Spleen (tissue), 11 donors: ENCODE results near the gene CACNG5. TPM values are rescaled to one million over a fixed set of nuclear protein-coding genes. Genes with fewer than 3 reads are reported as not detected.

Source experiments
- DNase-seq: peaks from one replicate; pipeline ENCODE4 v3.0.0-alpha.2; 2020
- H3K27ac ChIP-seq, 8 donors: fragments of 200-600 bp; sonication (generic) in 7 of 8; 1 replicate in 4 of 8; 2 replicates in 4 of 8; pipeline versions ENCODE4 v1.5.0 to v1.8.0; 2016 to 2021; ENCODE audit warnings: inconsistent platforms in 4 of 8, mild to moderate bottlenecking in 4 of 8, moderate library complexity in 1 of 8
- H3K27me3 ChIP-seq, 7 donors: fragments of 200-600 bp; sonication (generic) in 6 of 7; replicated peaks in 1 of 7; 1 replicate in 4 of 7; 2 replicates in 3 of 7; pipeline versions ENCODE4 v1.5.0 to v1.8.0; 2016 to 2021; ENCODE audit warnings: inconsistent platforms in 3 of 7, mild to moderate bottlenecking in 1 of 7
- H3K36me3 ChIP-seq, 6 donors: fragments of 200-600 bp; sonication (generic) in 5 of 6; 1 replicate in 4 of 6; 2 replicates in 2 of 6; pipeline versions ENCODE4 v1.5.0 to v1.8.0; 2016 to 2021; ENCODE audit warnings: inconsistent platforms in 2 of 6
- H3K4me1 ChIP-seq, 6 donors: fragments of 200-600 bp; sonication (generic) in 5 of 6; 1 replicate in 3 of 6; 2 replicates in 3 of 6; pipeline versions ENCODE4 v1.5.0 to v1.8.0; 2016 to 2021; ENCODE audit warnings: inconsistent platforms in 3 of 6
- H3K4me3 ChIP-seq, 8 donors: fragments of 200-600 bp; sonication (generic) in 7 of 8; 1 replicate in 4 of 8; 2 replicates in 4 of 8; pipeline versions ENCODE4 v1.5.0 to v1.8.0; 2016 to 2021; ENCODE audit warnings: inconsistent platforms in 4 of 8, mild to moderate bottlenecking in 4 of 8, moderate library complexity in 2 of 8
- H3K9me3 ChIP-seq, 8 donors: fragments of 200-600 bp; sonication (generic) in 7 of 8; 1 replicate in 4 of 8; 2 replicates in 4 of 8; pipeline versions ENCODE4 v1.5.0 to v1.8.0; 2016 to 2021; ENCODE audit warnings: inconsistent platforms in 4 of 8
- CTCF ChIP-seq, 11 experiments: fragments of 200-600 bp in 7 of 11; fragments of 450-650 bp in 4 of 11; sonication (generic) in 4 of 11; IDR thresholded peaks in 8 of 11; conservative IDR thresholded peaks in 3 of 11; 1 replicate in 7 of 11; 2 replicates in 4 of 11; pipeline versions ENCODE4 v1.4.0 to v1.8.0; 2016 to 2021; ENCODE audit warnings: antibody characterized with exemption in 11 of 11, inconsistent platforms in 4 of 11, mild to moderate bottlenecking in 1 of 11
- POLR2A ChIP-seq, 3 donors: fragments of 450-650 bp; IDR thresholded peaks; one replicate each; pipeline ENCODE4 v1.5.1; 2017; ENCODE audit warnings: antibody characterized with exemption in 3 of 3, mild to moderate bottlenecking in 1 of 3
- POLR2AphosphoS5 ChIP-seq, 3 donors: sonication (generic); formaldehyde crosslinking; IDR thresholded peaks; one replicate each; pipeline ENCODE4 v1.5.1; 2017; ENCODE audit warnings: antibody characterized with exemption in 3 of 3
- WGBS, 5 donors: extraction: QIAGEN DNeasy Blood & Tissue Kit in 3 of 5; methylation state at CpG; one replicate each; pipeline versions ENCODE4 v1.1.5 to v1.1.7; 2013 to 2018; 5-methylcytosine and 5-hydroxymethylcytosine counted together
- intact Hi-C: fragments of 100-400 bp; cut with DNase I; formaldehyde crosslinking; loops from one replicate; pipeline ENCODE4 v1.15.0; 2023; ENCODE audit warnings: low total_unique reads
- polyA plus RNA-seq, 3 donors: library from polyadenylated mRNA; stranded (reverse); fragments of 200-250 nt; gene quantifications; one replicate each; pipeline ENCODE4 v1.2.1, GENCODE V29; 2013
- total RNA-seq, 7 donors: library from RNA; depleted of rRNA in 3 of 7; stranded (reverse); fragments of >200 nt in 3 of 7; fragmentation: NEBNext Ultra II Directional in 4 of 7; extraction: Animal tissue kit (Norgen Biotek cat#: 25700) in 4 of 7; gene quantifications; one replicate each; pipeline versions ENCODE4 v1.1.0 to v1.2.1, GENCODE V29; 2016 to 2021
- donor health status: healthy with polysubstance abuse.
- donor health status: DM: no; HTN: no; CAD: no; lungs with moderate emphysema.
- donor health status: DM: no; HTN: no; CAD: no.
- donor health status: Bipolar disorder and iron deficiency.
- donor health status: healthy.
- donor health status: DM: no; HTN: no; CAD: no.
- donor health status: DM: yes; HTN: yes; CAD: no.

Gene CACNG5
- total and polyA plus RNA-seq, 10 donors = 0.13 to 0.79 (median 0.54) TPM; not detected in 5

GRCh38 chr17:66859353-66859752 lies 24.4 kb downstream of the CACNG5 start:
- no peak overlapping the region for H3K4me3 ChIP-seq
- no peak for DNase-seq
- peaks cover 0 to 25% (median 19%) of the 10 kb centered on the region in 8 donors for H3K9me3 ChIP-seq
- H3K4me1 ChIP-seq = no peaks in the 10 kb centered on the region
- intact Hi-C loops = no loop called here
- H3K36me3 ChIP-seq = no peaks in the 10 kb centered on the region
- no peaks in the 10 kb centered on the region for H3K27me3 ChIP-seq
- 74 to 83% (median 79%) methylated on average over 8 of the region's 8 CpGs for WGBS, 5 donors
- TF ChIP-seq POLR2A (IDR thresholded peaks at IDR 0.05) = no peak
- no peak for TF ChIP-seq POLR2AphosphoS5 (IDR thresholded peaks at IDR 0.05)
- no peak for TF ChIP-seq CTCF (IDR thresholded peaks at IDR 0.05 in 8 of 11, conservative IDR thresholded peaks at IDR 0.05 in 3 of 11)
- H3K27ac ChIP-seq = no peak overlapping the region

GRCh38 chr17:66860204-66860603 lies 25.3 kb downstream of the CACNG5 start:
- intact Hi-C loops = no loop called here
- WGBS, 5 donors = 64 to 84% (median 72%) methylated on average over 3 of the region's 3 CpGs
- no peak for TF ChIP-seq POLR2AphosphoS5 (IDR thresholded peaks at IDR 0.05)
- TF ChIP-seq POLR2A (IDR thresholded peaks at IDR 0.05) = no peak
- TF ChIP-seq CTCF (IDR thresholded peaks at IDR 0.05 in 8 of 11, conservative IDR thresholded peaks at IDR 0.05 in 3 of 11) = no peak

GRCh38 chr17:66863820-66864219 lies 28.9 kb downstream of the CACNG5 start:
- Histone ChIP-seq H3K4me3 (no peak overlapping the region), H3K36me3 (no peaks in the 10 kb centered on the region), H3K27ac (no peak overlapping the region), H3K27me3 (peaks cover 0 to 1% (median 0%) of the 10 kb centered on the region in 7 donors), H3K4me1 (no peaks in the 10 kb centered on the region), H3K9me3 (peaks cover 0 to 25% (median 20%) of the 10 kb centered on the region in 8 donors)
- intact Hi-C loops = no loop called here
- no peak for DNase-seq
- WGBS, 5 donors = 87 to 97% (median 93%) methylated on average over 2 of the region's 2 CpGs
- TF ChIP-seq POLR2A (IDR thresholded peaks at IDR 0.05) (no peak), POLR2AphosphoS5 (IDR thresholded peaks at IDR 0.05) (no peak), CTCF (IDR thresholded peaks at IDR 0.05 in 8 of 11, conservative IDR thresholded peaks at IDR 0.05 in 3 of 11) (no peak)

More at GRCh38 chr17:66860204-66860603, 25.3 kb downstream of the CACNG5 start:
- H3K27me3 ChIP-seq = no peaks in the 10 kb centered on the region
- peaks cover 0 to 19% (median 12%) of the 10 kb centered on the region in 8 donors for H3K9me3 ChIP-seq
- no peaks in the 10 kb centered on the region for H3K36me3 ChIP-seq
- no peak overlapping the region for H3K4me3 ChIP-seq
- DNase-seq = no peak
- no peak overlapping the region for H3K27ac ChIP-seq
- H3K4me1 ChIP-seq = no peaks in the 10 kb centered on the region

GRCh38 chr17:66865151-66865550 lies 30.2 kb downstream of the CACNG5 start:
- no peaks in the 10 kb centered on the region for H3K4me1 ChIP-seq
- intact Hi-C loops = no loop called here
- H3K36me3 ChIP-seq = no peaks in the 10 kb centered on the region
- no peak for DNase-seq
- H3K27me3 ChIP-seq = peaks cover 0 to 13% (median 0%) of the 10 kb centered on the region in 7 donors
- 78 to 95% (median 90%) methylated on average over 1 of the region's 1 CpG for WGBS, 5 donors
- TF ChIP-seq POLR2AphosphoS5 (IDR thresholded peaks at IDR 0.05) = no peak
- TF ChIP-seq POLR2A (IDR thresholded peaks at IDR 0.05) = no peak
- TF ChIP-seq CTCF (IDR thresholded peaks at IDR 0.05 in 8 of 11, conservative IDR thresholded peaks at IDR 0.05 in 3 of 11) = no peak
- no peak overlapping the region for H3K27ac ChIP-seq
- H3K9me3 ChIP-seq = peaks cover 0 to 30% (median 20%) of the 10 kb centered on the region in 8 donors
- H3K4me3 ChIP-seq = no peak overlapping the region
